ENCODE data around the gene CMC1.

Gene CMC1

DNA sequence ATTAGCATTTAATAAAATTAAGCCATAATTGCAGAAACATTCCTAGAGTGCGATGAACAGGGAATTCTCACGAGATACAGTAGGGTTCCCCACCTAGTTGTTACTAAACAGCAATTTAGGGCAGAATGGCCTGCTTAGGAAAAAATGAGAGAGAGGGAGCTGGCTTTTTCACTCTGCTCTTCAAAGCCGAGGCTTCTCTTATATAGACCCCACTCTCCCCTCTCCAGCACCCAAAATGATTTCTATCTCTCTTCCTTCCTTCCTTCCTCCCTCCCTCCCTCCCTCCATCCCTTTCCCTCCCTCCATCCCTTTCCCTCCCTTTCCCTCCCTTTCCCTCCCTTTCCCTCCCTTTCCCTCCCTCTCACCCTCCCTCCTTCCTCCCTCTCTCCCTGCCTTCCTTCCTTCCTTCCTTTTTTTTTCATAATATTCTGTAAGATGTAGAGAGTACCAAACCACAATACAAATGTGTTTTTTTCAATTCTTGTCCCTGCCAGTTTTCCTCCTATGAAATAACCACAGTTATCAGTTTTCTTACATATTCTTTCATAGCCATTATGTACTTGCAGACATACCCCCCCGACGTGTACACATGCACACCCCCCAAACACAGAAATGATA is 59.0 kb downstream of the CMC1 start:
- no peak for DNase-seq (ENCODE audit: low read depth)

DNA sequence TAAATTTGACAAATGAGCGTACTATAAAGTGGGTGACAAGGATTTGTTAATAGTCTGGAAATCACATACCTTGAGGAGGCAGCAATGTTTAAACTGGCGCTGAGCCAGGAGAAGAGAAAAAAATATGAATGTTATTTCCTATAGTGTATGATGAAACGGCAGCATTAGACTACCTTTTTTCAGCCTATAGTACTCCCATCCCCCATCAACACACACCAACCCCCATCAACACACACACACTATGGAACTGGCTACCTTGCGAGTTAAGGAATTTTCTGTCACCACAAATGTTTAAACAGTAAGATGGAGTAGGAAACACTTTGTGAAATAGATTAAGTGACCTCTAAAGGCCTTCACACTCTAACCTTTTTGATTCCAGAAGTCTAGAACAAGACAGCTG is 60.3 kb downstream of the CMC1 start:
- no peak for DNase-seq (ENCODE audit: low read depth)

DNA sequence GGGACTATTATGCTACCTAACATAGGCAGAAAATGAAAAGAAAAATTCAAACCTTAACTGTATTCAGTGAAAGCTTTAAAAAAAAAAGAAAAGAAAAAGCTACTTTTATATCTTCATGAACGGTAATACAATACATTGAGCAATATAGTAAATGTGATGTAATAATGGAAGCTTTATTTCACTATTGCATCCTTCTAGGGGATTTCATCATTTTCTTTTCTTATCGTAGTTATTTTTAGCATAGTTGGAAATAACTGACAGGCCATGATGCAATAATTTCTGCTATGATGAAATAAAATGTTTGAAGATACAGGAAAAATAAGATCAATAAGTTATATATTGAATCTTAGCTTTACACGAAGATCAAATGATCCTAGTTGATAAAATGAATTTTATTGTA is 66.8 kb downstream of the CMC1 start:
- no peak for DNase-seq (ENCODE audit: low read depth)

DNA sequence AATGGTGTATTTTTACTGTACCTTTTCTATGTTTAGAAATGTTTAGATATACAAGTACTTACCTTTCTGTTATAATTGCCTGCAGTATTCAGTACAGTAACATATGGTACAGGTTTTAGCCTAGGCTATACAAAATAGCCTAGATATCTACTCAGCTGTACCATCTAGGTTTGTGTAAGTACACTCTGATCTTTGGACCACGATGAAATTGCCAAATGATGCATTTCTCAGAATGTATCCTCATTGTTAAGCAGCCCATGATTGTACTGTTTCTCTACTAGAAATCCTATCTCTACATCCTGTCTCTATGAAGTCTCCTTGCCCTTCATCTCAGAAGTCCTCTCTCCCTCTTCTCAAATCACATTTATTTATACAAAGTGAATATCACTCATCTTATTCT is 74.3 kb downstream of the CMC1 start:
- no peak for DNase-seq (ENCODE audit: low read depth)

DNA sequence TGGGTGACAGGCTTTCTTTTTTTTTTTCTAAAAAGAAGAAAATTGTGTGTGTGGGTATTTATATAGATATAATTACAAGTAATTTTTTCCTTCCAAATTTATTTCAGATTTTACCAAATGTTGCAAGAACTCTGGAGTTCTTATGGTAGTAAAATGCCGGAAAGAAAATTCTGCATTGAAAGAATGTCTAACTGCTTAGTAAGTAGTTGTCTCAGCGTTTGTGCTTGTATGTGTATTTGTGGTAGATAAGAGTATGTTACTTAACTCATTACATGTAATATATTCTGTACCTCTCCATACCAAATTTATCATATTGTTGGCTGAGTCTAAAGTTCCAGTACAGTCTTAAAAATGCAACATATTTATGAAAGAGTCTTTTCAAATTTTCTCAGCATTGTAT is 74.8 kb downstream of the CMC1 start:
- no peak for DNase-seq (ENCODE audit: low read depth)

DNA sequence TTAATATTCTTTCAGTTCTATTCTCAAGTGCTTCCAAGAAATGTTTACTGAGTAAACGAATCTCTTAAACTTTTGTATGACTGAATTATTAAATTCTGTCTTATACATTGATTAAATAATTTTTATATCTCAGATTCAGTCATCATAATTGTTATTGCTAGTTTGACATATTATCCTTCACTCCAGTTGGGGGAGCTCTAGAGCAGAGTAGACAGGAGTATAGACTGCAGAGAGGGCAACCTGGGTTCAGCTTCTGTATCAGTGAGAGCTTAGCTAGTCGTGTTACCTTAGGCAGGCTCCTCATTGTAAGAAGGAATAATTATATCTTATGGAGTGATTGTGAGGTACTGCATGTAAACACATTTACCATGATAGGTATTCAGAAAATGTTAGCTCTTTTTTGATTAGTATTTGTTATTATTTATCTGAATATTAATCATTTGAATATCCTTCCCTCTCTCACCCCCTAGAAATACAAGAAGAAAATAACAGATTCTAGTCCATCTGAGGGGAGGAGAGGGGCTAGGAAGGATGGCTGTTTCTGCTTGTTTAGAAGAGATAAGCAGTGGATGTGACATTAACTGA is 76.1 kb downstream of the CMC1 start:
- DNase-seq (ENCODE audit: low read depth), result peak; percentile 2

DNA sequence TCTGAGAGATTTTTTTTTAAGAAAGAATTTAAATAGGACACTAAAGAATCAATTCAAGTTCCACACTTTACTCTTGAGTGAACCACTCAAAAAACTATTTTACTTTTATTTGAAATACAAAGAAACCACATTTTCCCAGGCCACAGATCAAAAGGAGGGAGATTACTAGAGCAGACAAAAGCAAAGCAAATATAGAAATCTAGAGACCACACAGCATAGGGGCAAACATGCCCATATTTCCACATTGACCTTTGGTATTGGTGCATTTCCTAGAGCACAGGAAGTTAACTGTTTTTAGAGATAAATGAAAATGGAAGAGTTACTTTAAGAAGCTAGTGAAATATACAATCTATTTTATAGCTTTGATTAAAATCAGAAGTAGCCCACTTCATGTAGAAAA is 79.6 kb downstream of the CMC1 start:
- DNase-seq (ENCODE audit: low read depth), result no peak

DNA sequence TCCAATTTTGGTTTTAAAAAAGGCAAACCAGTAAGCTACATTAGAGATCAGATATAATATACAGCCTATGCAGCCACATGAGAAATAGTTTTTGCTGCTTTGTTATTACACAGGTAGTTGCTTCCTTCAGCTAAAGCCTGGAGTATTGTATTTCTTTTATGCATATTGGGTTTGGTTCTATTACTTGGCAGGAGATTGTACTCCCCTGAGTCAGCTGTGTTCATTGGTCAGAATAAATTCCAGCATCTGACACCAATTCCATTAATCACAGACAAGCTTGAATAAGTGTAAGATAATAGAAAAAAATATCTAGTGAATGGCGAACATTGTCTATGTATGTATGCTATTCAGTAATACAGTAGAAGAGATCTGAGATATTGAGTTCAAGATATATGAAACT is 81.0 kb downstream of the CMC1 start:
- no peak for DNase-seq (ENCODE audit: low read depth)

DNA sequence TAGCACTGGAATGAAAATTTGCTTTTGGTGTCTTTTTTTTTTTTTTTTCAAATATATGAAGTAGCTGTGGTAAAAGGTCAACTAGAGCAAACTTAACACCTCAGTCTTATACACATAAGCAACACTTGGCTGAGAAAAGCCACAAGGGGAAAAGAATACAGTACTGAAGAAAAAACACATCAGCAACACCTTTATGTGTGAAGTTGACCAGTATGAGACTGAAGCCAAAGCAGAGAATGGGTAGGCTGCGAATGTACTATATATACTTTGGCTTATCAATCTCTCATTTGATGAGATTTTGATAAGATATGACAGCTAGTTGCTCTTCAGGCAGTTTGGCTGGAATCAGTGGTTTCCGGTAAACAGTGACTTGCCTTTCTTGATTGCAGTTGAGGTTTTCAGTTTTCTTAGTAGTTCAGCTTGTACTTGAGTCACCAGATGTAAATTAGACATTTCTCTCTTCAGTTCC is 85.1 kb downstream of the CMC1 start:
- DNase-seq (ENCODE audit: low read depth), result peak; percentile 21

DNA sequence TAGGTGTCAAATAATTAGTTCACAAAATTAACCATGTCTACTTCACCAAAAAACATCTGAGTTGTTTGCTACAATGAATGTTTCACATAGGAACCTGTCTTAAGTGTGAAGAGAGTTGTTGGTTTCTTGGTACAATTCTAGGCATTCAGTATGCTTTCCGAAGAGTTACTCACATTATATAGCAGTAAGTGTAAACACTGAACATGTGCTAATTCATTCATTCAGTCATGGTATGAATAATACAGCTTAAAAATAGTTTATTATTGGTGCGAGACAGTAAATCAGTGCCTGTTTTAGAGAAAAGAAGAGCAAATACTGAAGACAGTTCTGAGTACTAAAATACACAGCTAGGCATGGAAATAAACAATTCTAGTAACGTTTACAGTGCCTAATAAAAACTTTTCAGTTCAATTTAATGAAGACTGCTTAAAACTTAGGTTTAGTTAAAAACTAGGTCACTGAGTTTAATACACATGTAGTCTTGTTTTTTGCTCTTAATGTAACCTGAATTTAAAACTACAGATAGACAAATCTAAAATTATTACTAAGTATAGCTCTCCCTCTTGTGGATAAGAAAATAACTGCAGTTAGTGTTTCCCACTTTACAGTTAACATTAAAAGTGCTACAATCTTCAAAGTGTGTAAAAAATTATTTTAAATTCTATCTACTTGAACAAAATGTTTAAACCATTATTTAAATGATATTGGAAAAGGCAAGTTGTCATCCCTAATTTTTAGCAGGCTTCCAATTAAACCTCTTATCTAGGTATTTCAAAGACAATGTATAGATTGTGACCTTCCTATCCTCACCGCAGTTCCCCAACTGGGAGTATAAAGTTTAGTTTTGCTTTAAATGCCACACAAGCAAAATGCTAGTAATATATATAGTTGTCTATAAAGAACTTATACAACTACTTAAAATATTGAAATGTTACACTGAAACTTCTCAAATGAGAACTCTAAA is 87.1 kb downstream of the CMC1 start:
- DNase-seq (ENCODE audit: low read depth), result no peak

DNA sequence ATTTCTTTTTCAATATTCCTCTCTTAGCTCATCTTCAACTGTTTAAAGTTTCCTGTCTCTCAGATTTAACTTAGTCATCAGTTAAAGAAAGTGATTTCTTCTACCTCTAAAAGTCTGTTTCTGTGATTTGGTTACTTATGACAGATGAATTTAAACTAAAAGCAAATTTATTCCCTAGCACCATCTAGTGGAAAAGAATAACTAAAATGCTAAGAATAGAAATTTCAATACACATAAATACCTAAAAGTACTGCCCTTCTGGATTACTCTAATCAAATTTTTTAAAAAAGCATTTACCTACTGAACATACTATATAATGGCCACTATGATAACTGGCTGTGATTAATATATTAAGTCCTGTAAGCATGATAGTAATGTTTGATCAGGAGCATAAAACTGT is 93.1 kb downstream of the CMC1 start:
- no peak for DNase-seq (ENCODE audit: low read depth)

DNA sequence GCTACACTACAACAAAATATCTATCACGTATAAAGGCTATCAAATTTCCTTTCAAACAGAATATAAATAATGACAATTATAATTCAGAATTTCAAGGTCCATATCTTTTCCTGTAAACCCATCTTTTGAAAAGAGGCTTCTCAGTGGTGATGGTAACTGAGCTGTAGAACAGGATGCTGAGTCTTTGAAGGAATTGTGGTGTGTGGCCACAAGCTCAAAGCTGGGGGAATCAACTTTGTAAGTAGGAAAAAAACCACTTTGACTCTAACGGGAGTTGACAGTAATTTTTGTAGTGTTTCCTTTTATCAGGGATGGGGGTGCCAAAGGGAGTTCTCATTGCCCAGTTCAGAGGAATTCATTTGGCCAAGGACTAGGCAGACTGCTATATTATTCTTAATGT is 93.8 kb downstream of the CMC1 start:
- no peak for DNase-seq (ENCODE audit: low read depth)

DNA sequence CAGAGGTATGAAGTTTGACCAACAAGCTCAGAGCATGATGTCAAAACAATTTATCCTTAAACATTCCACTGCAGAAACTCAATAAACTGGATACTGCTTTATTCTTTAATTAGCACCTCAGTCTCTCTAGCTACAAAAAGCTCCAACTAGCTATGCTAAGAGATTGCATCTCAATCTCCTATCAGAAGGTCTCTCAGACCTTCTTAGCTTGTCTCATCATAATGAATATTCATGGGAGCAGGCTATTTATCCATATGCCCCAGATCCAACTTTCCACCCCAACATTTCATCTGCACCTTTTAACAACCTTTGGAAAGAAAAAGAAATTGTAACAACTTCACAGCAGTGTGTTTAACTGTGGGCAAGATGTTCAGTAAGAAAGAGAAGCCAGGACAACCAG is 95.8 kb downstream of the CMC1 start:
- no peak for DNase-seq (ENCODE audit: low read depth)

DNA sequence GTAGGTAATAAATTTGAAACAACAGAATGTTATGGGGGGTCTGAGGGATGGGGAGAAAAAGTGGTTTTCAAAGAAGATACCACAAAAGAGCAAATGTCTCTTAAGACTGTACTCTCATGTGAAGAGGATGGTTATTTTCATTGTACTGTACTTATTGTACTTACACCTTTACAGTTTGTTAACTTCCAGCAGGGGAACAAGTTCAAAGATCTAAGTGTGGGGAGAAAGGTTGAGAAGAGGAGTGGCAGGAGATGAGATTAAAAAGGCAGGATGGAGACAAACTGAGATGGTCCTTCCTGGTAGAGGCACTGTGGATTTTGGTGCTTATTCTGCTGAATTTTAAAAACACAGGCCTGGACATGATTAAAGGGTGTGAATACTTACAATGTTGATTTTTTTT is 101.7 kb downstream of the CMC1 start:
- DNase-seq (ENCODE audit: low read depth), result no peak

DNA sequence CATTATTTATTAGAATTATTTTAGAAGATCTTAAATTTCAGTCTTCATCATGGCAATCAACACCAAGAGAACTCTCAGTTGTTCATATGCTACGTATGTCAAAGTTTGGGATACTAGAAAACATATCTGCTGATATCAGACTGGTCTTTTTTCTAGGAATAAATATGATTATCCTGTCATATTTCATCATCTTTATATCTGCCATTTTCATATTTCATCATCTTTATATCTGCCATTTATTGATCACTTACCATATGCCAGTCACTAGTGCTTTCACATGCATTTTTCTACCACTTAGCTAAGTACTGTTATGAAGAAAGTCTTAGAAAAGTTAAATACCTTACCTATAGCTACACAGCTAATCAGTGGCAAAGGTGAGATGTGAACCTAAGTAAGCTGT is 104.3 kb downstream of the CMC1 start:
- no peak for DNase-seq (ENCODE audit: low read depth)

DNA sequence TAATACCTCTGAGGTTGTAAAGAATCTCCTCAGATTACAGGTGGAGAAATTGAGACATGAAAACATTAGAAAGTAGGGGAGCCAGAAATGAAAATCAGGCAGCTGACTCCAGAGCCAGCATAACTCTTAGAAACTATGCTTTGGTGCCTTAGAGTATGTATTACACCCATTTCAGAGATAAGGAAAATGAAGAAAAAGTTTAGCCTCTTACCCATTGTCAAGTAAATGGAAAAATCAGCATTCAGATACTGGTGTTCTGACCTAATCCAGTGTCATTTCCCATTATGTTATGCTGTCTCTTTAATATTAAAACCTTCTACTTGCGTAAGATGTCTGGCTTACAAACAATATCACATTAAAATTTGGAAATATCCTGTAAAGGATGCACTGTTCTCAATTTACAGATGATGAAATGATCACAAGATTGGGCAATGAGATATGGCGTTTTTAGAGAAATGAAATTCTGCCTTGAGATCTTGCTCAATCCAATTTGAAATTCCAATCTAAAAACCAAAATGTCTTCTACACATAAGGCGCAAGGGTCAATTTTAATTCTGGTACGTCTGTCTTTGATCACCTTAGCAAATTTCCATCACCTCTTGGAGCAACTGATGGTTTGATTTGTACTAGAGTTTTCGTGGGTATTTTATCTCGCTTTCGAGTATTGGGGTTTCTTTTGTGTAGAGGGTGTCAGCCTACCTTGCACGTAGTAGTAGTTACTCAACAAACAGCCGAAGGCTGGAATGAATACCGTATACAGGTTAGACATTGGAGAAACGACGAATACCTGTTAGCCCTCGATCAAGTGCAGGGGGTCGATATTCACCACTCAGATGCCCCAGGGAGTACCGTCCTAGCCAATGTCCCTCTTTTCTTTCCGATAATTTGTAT is 106.2 kb downstream of the CMC1 start:
- DNase-seq (ENCODE audit: low read depth), result no peak

DNA sequence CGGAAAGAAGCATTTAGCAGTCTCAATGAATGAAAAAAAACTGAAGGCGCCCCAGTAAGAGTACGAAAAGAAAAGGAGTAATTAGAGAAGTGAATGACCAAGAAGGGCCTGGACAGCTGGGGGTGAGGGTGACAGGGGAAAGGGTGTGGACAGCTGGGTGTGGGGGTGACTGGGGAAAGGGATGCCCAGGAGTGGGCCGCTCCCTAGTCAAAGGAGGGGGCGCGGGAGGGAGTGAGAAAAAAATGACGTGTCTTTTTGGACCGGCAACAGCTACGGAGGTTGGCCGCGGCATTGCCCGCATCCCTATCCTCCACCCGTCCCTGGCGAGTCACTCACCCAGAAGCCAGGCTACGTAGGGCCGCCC is 106.8 kb downstream of the CMC1 start:
- no peak for DNase-seq (ENCODE audit: low read depth)

DNA sequence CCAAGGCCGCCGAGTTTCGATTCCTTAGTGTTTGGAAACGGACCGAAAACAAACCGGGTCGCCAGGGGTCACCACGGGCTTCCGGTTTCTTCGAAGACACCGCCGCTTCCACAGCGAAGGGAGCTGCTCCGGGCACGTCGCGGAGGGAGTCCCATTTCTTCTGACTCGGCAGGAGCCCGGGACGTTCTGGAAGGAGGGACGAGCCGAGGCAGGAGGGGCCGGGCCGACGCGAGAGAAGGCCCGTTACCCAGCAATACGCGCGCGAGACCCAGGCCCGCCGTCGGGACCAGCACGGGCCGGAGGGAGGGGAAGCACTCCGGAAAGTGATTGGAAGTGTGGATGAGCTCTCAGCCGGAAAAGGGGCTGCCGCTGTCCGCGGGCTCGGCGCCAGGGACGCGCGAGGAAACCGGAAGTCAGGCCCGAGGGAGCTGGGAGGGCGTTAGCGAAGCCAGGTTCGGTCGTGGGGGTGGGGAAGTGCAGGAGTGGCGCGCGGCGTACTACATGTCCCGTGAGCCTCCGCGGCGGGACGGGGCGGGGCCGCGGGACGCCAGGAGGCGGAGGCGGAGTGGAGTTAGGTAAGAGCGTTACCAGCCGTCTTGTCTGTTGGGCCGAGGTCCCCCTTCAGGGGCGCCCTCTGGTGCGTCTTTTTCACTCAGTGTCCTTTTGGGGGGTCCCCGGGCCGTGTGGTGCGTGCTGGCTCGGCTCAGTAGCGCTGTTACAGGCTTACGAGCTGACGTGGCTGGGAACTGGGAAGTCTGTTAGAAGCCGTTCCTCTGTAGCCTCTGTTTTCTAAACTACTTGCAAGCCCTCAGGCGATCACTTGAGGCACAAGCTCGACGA is 107.4 kb downstream of the CMC1 start, which contains the start of the genes AZI2 and ZCWPW2:
Gene AZI2 (minus strand): TSS at position 196 of the 840 bp plus-strand sequence. CDS start 8,207 bp downstream, outside the sequence.
Gene ZCWPW2 (plus strand): TSS at position 93 of the 840 bp plus-strand sequence. CDS start 64,348 bp downstream, outside the sequence.
- DNase-seq (ENCODE audit: low read depth), result peak; percentile 82

DNA sequence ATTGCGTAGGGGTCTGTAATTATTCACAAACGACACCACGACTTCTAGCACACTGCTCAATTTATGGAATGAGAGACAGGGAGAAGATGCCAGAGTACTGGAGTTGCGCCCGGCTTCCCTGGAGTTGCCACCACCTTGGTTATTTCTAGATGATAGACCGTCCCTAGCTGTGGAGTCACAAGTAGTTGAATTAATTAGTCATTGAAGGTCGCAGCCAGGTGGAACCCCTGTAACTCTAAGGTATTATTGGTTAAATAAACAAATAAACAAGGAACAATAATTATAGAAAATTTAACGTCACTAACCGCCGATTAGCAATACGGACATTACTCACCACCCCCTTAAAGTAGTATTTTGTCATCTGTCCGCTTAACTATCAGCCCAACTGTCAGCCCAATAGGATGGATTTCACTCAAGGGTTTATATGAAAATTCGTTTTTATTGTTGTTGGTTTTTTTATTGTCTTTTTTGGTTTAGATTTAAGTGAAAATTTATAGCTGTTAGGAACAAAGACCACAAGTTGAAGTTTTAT is 108.1 kb downstream of the CMC1 start:
- DNase-seq (ENCODE audit: low read depth), result no peak
